ENCODE results near the gene COL6A2. TPM values are rescaled to one million over a fixed set of nuclear protein-coding genes. Genes with fewer than 3 reads are reported as not detected.
A peak's percentile ranks its signal among the peaks of the same experiment; 100 is the strongest.
"Not testable (repeated sequence)": the region's sequence is repeated elsewhere in the genome, so short reads cannot be mapped to it uniquely, and the experiment has no call there.

Gene COL6A2
- total and polyA plus RNA-seq, 10 donors: 101 to 259 (median 192) TPM

DNA sequence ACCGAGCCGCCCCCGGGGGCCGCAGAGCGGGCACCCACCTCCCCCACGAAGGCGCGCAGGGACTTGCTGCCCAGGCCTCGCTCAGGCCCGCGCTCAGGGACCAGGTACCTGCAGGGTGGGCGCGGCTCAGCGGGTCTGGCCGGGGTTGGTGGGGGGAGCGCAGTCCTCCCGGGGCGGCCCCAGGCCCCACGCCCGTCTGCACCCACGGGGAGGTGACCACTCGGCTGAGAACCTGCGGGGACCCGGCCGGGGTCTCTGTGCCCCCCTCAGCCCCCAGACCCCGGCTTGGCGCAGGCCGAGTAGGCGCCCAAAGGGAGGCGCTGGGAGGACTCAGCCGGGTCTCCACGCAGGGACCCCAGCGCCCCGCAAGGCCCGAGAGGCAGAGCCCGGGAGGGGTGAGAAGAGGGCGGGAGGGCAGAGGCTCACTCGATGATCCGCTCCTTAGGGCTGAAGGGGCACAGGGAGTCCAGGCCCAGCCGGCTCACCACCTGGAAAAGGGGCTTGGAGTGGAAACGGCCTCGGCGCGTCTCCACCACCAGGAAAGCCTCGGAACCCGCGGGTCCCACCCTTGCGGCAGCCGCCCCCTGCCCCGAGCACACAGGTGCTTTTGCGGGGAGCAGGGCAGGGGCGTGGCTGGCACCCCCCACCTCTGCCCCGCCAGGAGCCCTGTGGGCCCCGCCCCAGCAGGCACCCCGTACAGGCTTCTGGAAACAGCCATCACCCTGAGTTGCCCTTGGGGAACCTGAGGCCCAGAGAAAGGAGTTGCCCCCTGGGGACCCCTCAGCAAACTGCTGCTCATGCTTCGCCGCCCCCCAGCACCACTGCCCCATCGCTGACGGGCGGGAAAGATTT, 48.2 kb downstream of the COL6A2 start:
- H3K27ac ChIP-seq: no peak overlapping the region
- intact Hi-C loops (cut with DNase I; ENCODE audit: low total_unique reads): no loop called here
- H3K9me3 ChIP-seq: peaks cover 0 to 4% (median 0%) of the 10 kb centered on the region in 8 donors
- H3K27me3 ChIP-seq (replicated peaks in 1 of 7): peaks cover 0 to 2% (median 0%) of the 10 kb centered on the region in 7 donors
- H3K4me3 ChIP-seq: no peak overlapping the region
- no peaks in the 10 kb centered on the region for H3K36me3 ChIP-seq
- TF ChIP-seq POLR2AphosphoS5 (IDR thresholded peaks at IDR 0.05) (no peak), POLR2A (IDR thresholded peaks at IDR 0.05) (no peak)
- TF ChIP-seq, protein P1, sequence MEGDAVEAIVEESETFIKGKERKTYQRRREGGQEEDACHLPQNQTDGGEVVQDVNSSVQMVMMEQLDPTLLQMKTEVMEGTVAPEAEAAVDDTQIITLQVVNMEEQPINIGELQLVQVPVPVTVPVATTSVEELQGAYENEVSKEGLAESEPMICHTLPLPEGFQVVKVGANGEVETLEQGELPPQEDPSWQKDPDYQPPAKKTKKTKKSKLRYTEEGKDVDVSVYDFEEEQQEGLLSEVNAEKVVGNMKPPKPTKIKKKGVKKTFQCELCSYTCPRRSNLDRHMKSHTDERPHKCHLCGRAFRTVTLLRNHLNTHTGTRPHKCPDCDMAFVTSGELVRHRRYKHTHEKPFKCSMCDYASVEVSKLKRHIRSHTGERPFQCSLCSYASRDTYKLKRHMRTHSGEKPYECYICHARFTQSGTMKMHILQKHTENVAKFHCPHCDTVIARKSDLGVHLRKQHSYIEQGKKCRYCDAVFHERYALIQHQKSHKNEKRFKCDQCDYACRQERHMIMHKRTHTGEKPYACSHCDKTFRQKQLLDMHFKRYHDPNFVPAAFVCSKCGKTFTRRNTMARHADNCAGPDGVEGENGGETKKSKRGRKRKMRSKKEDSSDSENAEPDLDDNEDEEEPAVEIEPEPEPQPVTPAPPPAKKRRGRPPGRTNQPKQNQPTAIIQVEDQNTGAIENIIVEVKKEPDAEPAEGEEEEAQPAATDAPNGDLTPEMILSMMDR (IDR thresholded peaks at IDR 0.05 in 8 of 11, conservative IDR thresholded peaks at IDR 0.05 in 3 of 11): no peak
- peak; percentile 64 for DNase-seq
- peaks cover 0 to 12% (median 7%) of the 10 kb centered on the region in 6 donors for H3K4me1 ChIP-seq
- WGBS, 5 donors: 85 to 92% (median 92%) methylated on average over 16 to 60 of the region's 60 CpGs

DNA sequence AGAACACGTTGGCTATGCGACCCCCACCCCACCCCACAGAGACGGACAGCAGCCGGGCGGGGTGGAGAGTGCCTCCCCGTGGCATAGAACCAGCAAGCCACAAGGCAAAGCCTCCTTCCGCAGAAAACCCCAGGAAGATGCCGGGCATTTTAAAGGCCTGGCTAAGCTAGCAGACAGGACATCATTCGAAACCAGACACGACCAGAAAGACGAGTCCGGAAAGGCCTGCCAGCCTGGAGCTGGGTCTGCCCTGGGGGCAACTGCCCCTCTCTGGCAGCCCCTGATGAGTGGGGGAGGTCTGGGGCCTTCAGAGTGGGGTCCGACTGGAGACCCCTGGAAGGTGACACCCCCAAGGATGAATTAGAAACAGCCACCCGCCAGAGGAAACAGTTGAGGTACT, 48.9 kb downstream of the COL6A2 start:
- 79 to 90% (median 82%) methylated on average over 14 of the region's 14 CpGs for WGBS, 5 donors
- Histone ChIP-seq H3K9me3 (peaks cover 0 to 4% (median 0%) of the 10 kb centered on the region in 8 donors), H3K27ac (no peak overlapping the region), H3K4me1 (peaks cover 0 to 12% (median 7%) of the 10 kb centered on the region in 6 donors), H3K27me3 (replicated peaks in 1 of 7) (peaks cover 0 to 9% (median 0%) of the 10 kb centered on the region in 7 donors), H3K4me3 (no peak overlapping the region), H3K36me3 (no peaks in the 10 kb centered on the region)
- TF ChIP-seq POLR2AphosphoS5 (IDR thresholded peaks at IDR 0.05): no peak
- TF ChIP-seq, protein P1 (IDR thresholded peaks at IDR 0.05 in 8 of 11, conservative IDR thresholded peaks at IDR 0.05 in 3 of 11): no peak
- TF ChIP-seq POLR2A (IDR thresholded peaks at IDR 0.05): no peak
- intact Hi-C loops (cut with DNase I; ENCODE audit: low total_unique reads): no loop called here
- DNase-seq: peak; percentile 54

DNA sequence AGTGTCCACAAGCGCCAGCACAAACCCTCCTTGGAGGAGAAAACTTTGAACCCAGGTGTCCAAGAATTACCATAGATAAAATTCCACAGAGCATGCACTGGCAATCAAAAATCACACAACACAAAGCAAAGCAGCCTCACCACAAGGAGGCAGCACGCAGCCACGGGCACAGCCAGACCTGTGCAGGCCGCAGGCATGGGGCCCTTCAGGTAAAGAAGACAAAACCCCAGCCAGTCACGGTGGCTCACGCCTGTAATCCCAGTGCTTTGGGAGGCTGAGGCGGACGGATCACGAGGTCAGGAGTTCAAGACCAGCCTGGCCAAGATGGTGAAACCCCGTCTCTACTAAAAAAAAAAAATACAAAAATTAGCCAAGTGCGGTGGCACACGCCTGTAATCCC, 49.5 kb downstream of the COL6A2 start:
- DNase-seq: peak; percentile 74
- WGBS, 5 donors: 65 to 82% (median 71%) methylated on average over 12 of the region's 12 CpGs

DNA sequence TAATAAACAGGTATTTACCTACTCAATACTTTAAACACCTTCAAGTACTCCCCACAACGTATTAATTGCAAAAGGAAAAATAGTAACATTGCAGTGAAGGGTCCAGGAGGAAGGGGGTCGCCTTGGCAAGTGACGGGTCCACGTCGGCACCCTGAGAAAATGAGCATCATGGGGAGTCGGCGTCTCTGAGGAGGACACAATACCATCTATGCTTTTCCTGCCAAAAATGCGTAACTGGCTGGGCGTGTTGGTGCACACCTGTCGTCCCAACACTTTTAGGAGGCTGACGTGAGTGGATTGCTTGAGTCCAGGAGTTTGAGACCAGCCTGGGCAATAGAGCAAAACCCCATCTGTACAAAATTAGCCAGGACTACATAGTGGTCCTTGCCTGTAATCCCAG, 50.2 kb downstream of the COL6A2 start:
- no peaks in the 10 kb centered on the region for H3K9me3 ChIP-seq
- no peaks in the 10 kb centered on the region for H3K36me3 ChIP-seq
- TF ChIP-seq, protein P1 (IDR thresholded peaks at IDR 0.05 in 8 of 11, conservative IDR thresholded peaks at IDR 0.05 in 3 of 11): no peak
- TF ChIP-seq POLR2AphosphoS5 (IDR thresholded peaks at IDR 0.05) (no peak), POLR2A (IDR thresholded peaks at IDR 0.05) (no peak)
- peak; percentile 5 for DNase-seq
- no peak overlapping the region for H3K27ac ChIP-seq
- H3K27me3 ChIP-seq (replicated peaks in 1 of 7): peaks cover 0 to 14% (median 0%) of the 10 kb centered on the region in 7 donors
- intact Hi-C loops (cut with DNase I; ENCODE audit: low total_unique reads): no loop called here
- H3K4me3 ChIP-seq: no peak overlapping the region
- H3K4me1 ChIP-seq: peaks cover under 1 to 14% (median 9%) of the 10 kb centered on the region in 6 donors
- 88 to 93% (median 92%) methylated on average over 11 of the region's 11 CpGs for whole genome bisulfite sequencing, 5 donors

More for the DNA sequence above, 49.5 kb downstream of the COL6A2 start:
- H3K4me3 ChIP-seq; H3K36me3 ChIP-seq; intact Hi-C loops (cut with DNase I; ENCODE audit: low total_unique reads); H3K9me3 ChIP-seq; H3K27ac ChIP-seq: not testable (repeated sequence)
- H3K4me1 ChIP-seq: peaks cover 0 to 12% (median 7%) of the 10 kb centered on the region in 6 donors
- TF ChIP-seq, protein P1 (IDR thresholded peaks at IDR 0.05 in 8 of 11, conservative IDR thresholded peaks at IDR 0.05 in 3 of 11): peak in 7 of 11 experiments; percentile 16 to 27 (median 21)
- H3K27me3 ChIP-seq (replicated peaks in 1 of 7): peaks cover 0 to 10% (median 0%) of the 10 kb centered on the region in 7 donors

Data from spleen (tissue), 11 donors.